Measurements from ENCODE around the gene TBC1D8.

GRCh38 chr2:101195871-101196661 lies 44.9 kb upstream of the TBC1D8 start:
- TF ChIP-seq POLR2A (IDR thresholded peaks at IDR 0.05; ENCODE audit: extremely low read depth, insufficient read length) = no peak
- TF ChIP-seq, protein P1, sequence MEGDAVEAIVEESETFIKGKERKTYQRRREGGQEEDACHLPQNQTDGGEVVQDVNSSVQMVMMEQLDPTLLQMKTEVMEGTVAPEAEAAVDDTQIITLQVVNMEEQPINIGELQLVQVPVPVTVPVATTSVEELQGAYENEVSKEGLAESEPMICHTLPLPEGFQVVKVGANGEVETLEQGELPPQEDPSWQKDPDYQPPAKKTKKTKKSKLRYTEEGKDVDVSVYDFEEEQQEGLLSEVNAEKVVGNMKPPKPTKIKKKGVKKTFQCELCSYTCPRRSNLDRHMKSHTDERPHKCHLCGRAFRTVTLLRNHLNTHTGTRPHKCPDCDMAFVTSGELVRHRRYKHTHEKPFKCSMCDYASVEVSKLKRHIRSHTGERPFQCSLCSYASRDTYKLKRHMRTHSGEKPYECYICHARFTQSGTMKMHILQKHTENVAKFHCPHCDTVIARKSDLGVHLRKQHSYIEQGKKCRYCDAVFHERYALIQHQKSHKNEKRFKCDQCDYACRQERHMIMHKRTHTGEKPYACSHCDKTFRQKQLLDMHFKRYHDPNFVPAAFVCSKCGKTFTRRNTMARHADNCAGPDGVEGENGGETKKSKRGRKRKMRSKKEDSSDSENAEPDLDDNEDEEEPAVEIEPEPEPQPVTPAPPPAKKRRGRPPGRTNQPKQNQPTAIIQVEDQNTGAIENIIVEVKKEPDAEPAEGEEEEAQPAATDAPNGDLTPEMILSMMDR (IDR thresholded peaks at IDR 0.05; ENCODE audit: low read depth, low read length) = no peak
- no peak for TF ChIP-seq MYC (IDR thresholded peaks at IDR 0.05; ENCODE audit: low read depth, low read length)

All from NB4 (cell line).